Ascending aorta (tissue), 2 donors: Measurements from ENCODE around the gene OMD. TPM values are rescaled to one million over a fixed set of nuclear protein-coding genes. Genes with fewer than 3 reads are reported as not detected.

Experiments
- DNase-seq, 2 donors: peaks; one replicate each; pipeline ENCODE4 v3.0.0-alpha.2; 2019; ENCODE audit warnings: low spot score in 2 of 2
- H3K27ac ChIP-seq, 2 donors: fragments of 200-600 bp; sonication (generic); one replicate each; pipeline ENCODE4 v1.5.1; 2016 to 2017; ENCODE audit warnings: mild to moderate bottlenecking in 1 of 2
- H3K27me3 ChIP-seq: fragments of 200-600 bp; sonication (generic); one replicate; pipeline ENCODE4 v1.5.1; 2017
- H3K36me3 ChIP-seq, 2 donors: fragments of 200-600 bp; sonication (generic); one replicate each; pipeline ENCODE4 v1.5.1; 2016
- H3K4me1 ChIP-seq, 2 donors: fragments of 200-600 bp; sonication (generic); one replicate each; pipeline ENCODE4 v1.5.1; 2016 to 2017; ENCODE audit warnings: mild to moderate bottlenecking in 1 of 2
- H3K4me3 ChIP-seq, 2 donors: fragments of 200-600 bp; sonication (generic); one replicate each; pipeline ENCODE4 v1.5.1; 2016 to 2017; ENCODE audit warnings: mild to moderate bottlenecking in 1 of 2
- H3K9me3 ChIP-seq, 2 donors: fragments of 200-600 bp; sonication (generic); one replicate each; pipeline ENCODE4 v1.5.1; 2016
- CTCF ChIP-seq, 3 experiments: fragments of 200-600 bp in 2 of 3; fragments of 450-650 bp in 1 of 3; sonication (generic) in 2 of 3; IDR thresholded peaks; one replicate each; pipeline ENCODE4 v1.5.1; 2016 to 2019; ENCODE audit warnings: antibody characterized with exemption in 3 of 3, mild to moderate bottlenecking in 1 of 3, moderate library complexity in 1 of 3
- intact Hi-C: fragments of 100-400 bp; cut with DNase I; formaldehyde crosslinking; loops from one replicate; pipeline ENCODE4 v1.15.1; 2023
- total RNA-seq: library from RNA; depleted of rRNA; stranded (reverse); fragments of >200 nt; gene quantifications from one replicate; pipeline ENCODE4 v1.1.0, GENCODE V29; 2016

Gene OMD
- total RNA-seq, 1 donor from 2014 or later, result 36.2 TPM

- peaks cover 0 to 19% of the 10 kb centered on the region in 2 donors for H3K9me3 ChIP-seq
- TF ChIP-seq CTCF (IDR thresholded peaks at IDR 0.05), result no peak
- no peaks in the 10 kb centered on the region for H3K36me3 ChIP-seq
- H3K27ac ChIP-seq, result no peak overlapping the region
- H3K27me3 ChIP-seq, result no peaks in the 10 kb centered on the region
- no peak for DNase-seq
- no peaks in the 10 kb centered on the region for H3K4me1 ChIP-seq
- no peak overlapping the region for H3K4me3 ChIP-seq
- intact Hi-C loops, result no loop called here
These were observed 51.1 kb downstream of the OMD start for GRCh38 chr9:92373167-92373566.

GRCh38 chr9:92369075-92369474 is 55.2 kb downstream of the OMD start:
- Histone ChIP-seq H3K27me3 (no peaks in the 10 kb centered on the region), H3K27ac (no peak overlapping the region), H3K4me3 (no peak overlapping the region), H3K9me3 (peaks cover 0 to 19% of the 10 kb centered on the region in 2 donors), H3K36me3 (no peaks in the 10 kb centered on the region), H3K4me1 (no peaks in the 10 kb centered on the region)
- intact Hi-C loops, result no loop called here
- no peak for TF ChIP-seq CTCF (IDR thresholded peaks at IDR 0.05)
- no peak for DNase-seq

Other genes with a start within 250 kb of the OMD start
- 44.4 TPM for gene IARS1, start 130.8 kb downstream of the OMD start, total RNA-seq
- gene NOL8, start 99.1 kb downstream of the OMD start, total RNA-seq, result 11.5 TPM
- 0.43 TPM for gene CENPP, start 98.5 kb downstream of the OMD start, total RNA-seq
- 156 TPM for gene OGN, start 19.9 kb downstream of the OMD start, total RNA-seq
- gene ASPN, start 58.0 kb upstream of the OMD start, total RNA-seq, result 43.5 TPM
- 20.1 TPM for gene ECM2, start 111.5 kb upstream of the OMD start, total RNA-seq
- 28.0 TPM for gene IPPK, start 245.7 kb upstream of the OMD start, total RNA-seq